Vagina (tissue), 2 donors: Measurements from ENCODE around the gene MRPS34. TPM values are rescaled to one million over a fixed set of nuclear protein-coding genes. Genes with fewer than 3 reads are reported as not detected.
A peak's percentile ranks its signal among the peaks of the same experiment; 100 is the strongest.

Experiments
- DNase-seq, 2 donors: peaks; one replicate each; pipeline ENCODE4 v3.0.0-alpha.2; 2017; ENCODE audit errors: extremely low spot score in 2 of 2
- H3K27ac ChIP-seq: fragments of 200-600 bp; sonication (generic); one replicate; pipeline ENCODE4 v1.5.1; 2019
- H3K27me3 ChIP-seq: fragments of 200-600 bp; sonication (generic); one replicate; pipeline ENCODE4 v1.5.1; 2019
- H3K36me3 ChIP-seq, 2 donors: fragments of 200-600 bp; sonication (generic); one replicate each; pipeline ENCODE4 v1.5.1; 2017 to 2019
- H3K4me1 ChIP-seq: fragments of 200-600 bp; sonication (generic); one replicate; pipeline ENCODE4 v1.5.1; 2019
- H3K4me3 ChIP-seq, 2 donors: fragments of 200-600 bp; sonication (generic); 1 replicate in 1 of 2; 2 replicates in 1 of 2; pipeline ENCODE4 v1.5.1; 2016 to 2019
- H3K9me3 ChIP-seq: fragments of 200-600 bp; sonication (generic); one replicate; pipeline ENCODE4 v1.5.1; 2019
- CTCF ChIP-seq, 3 experiments: fragments of 450-650 bp in 2 of 3; fragments of 200-600 bp in 1 of 3; sonication (generic) in 1 of 3; IDR thresholded peaks; one replicate each; pipeline ENCODE4 v1.5.1; 2017 to 2019; ENCODE audit warnings: antibody characterized with exemption in 3 of 3, mild to moderate bottlenecking in 2 of 3, moderate library complexity in 2 of 3
- POLR2A ChIP-seq, 2 donors: fragments of 450-650 bp; IDR thresholded peaks; one replicate each; pipeline ENCODE4 v1.6.1; 2017; ENCODE audit warnings: antibody characterized with exemption in 2 of 2, mild to moderate bottlenecking in 2 of 2, moderate library complexity in 2 of 2
- POLR2AphosphoS5 ChIP-seq, 2 donors: sonication (generic); formaldehyde crosslinking; IDR thresholded peaks; one replicate each; pipeline ENCODE4 v1.9.0; 2017; ENCODE audit warnings: antibody characterized with exemption in 2 of 2, mild to moderate bottlenecking in 2 of 2, low read depth in 1 of 2; ENCODE audit not compliant: insufficient read depth in 1 of 2
- intact Hi-C: fragments of 100-400 bp; cut with DNase I; formaldehyde crosslinking; loops from one replicate; pipeline ENCODE4 v1.15.1; 2023
- microRNA-seq: library from miRNA; unstranded; fragments of <30 nt; microRNA quantifications from one replicate; pipeline ENCODE4, GENCODE V29; 2017; ENCODE audit warnings: borderline number of aligned reads, borderline replicate concordance
- small RNA-seq: library from RNA; depleted of rRNA; stranded (forward); fragments of <200 nt; gene quantifications from one replicate; pipeline ENCODE3, GENCODE V24; 2016
- total RNA-seq: library from RNA; depleted of rRNA; stranded (reverse); fragments of >200 nt; gene quantifications from one replicate; pipeline ENCODE4 v1.2.3, GENCODE V29; 2016

Gene MRPS34
- total RNA-seq, 1 donor from 2014 or later: 89.6 TPM

- peaks cover 15% of the 10 kb centered on the region for H3K4me1 ChIP-seq
- peaks cover 0 to 49% of the 10 kb centered on the region in 2 donors for H3K36me3 ChIP-seq
- no peak for DNase-seq
- H3K27me3 ChIP-seq: no peaks in the 10 kb centered on the region
- H3K4me3 ChIP-seq: no peak overlapping the region
- no peak overlapping the region for H3K27ac ChIP-seq
- no peak for TF ChIP-seq POLR2A (IDR thresholded peaks at IDR 0.05)
- TF ChIP-seq CTCF (IDR thresholded peaks at IDR 0.05): no peak
- no peak for TF ChIP-seq POLR2AphosphoS5 (IDR thresholded peaks at IDR 0.05; ENCODE audit: insufficient read depth in 1 of 2, low read depth in 1 of 2)
- H3K9me3 ChIP-seq: no peaks in the 10 kb centered on the region
- intact Hi-C loops: no loop called here
Measured at GRCh38 chr16:1727651-1728624, 45.0 kb downstream of the MRPS34 start.

- Histone ChIP-seq H3K36me3 (peaks cover 0 to 39% of the 10 kb centered on the region in 2 donors), H3K27ac (no peak overlapping the region), H3K4me1 (peaks cover 25% of the 10 kb centered on the region), H3K9me3 (no peaks in the 10 kb centered on the region), H3K27me3 (no peaks in the 10 kb centered on the region), H3K4me3 (no peak overlapping the region)
- TF ChIP-seq CTCF (IDR thresholded peaks at IDR 0.05) (no peak), POLR2AphosphoS5 (IDR thresholded peaks at IDR 0.05; ENCODE audit: insufficient read depth in 1 of 2, low read depth in 1 of 2) (no peak), POLR2A (IDR thresholded peaks at IDR 0.05) (no peak)
- intact Hi-C loops: no loop called here
- DNase-seq: no peak
Measured at GRCh38 chr16:1726661-1727502, 46.1 kb downstream of the MRPS34 start.

- Histone ChIP-seq H3K9me3 (no peaks in the 10 kb centered on the region), H3K4me3 (no peak overlapping the region), H3K4me1 (peaks cover 35% of the 10 kb centered on the region), H3K27me3 (no peaks in the 10 kb centered on the region), H3K36me3 (peaks cover 0 to 29% of the 10 kb centered on the region in 2 donors), H3K27ac (no peak overlapping the region)
- no peak for TF ChIP-seq POLR2A (IDR thresholded peaks at IDR 0.05)
- no peak for TF ChIP-seq POLR2AphosphoS5 (IDR thresholded peaks at IDR 0.05; ENCODE audit: insufficient read depth in 1 of 2, low read depth in 1 of 2)
- TF ChIP-seq CTCF (IDR thresholded peaks at IDR 0.05): no peak
- intact Hi-C loops: no loop called here
- no peak for DNase-seq
Measured at GRCh38 chr16:1724491-1724890, 48.4 kb downstream of the MRPS34 start.

- H3K4me3 ChIP-seq: no peak overlapping the region
- DNase-seq: no peak
Measured at GRCh38 chr16:1723450-1724147, 49.3 kb downstream of the MRPS34 start.

More at GRCh38 chr16:1723450-1724147, 49.3 kb downstream of the MRPS34 start:
- Histone ChIP-seq H3K27ac (peak overlapping the region; percentile 70), H3K36me3 (peaks cover 0 to 20% of the 10 kb centered on the region in 2 donors), H3K27me3 (no peaks in the 10 kb centered on the region), H3K4me1 (peaks cover 35% of the 10 kb centered on the region), H3K9me3 (no peaks in the 10 kb centered on the region)
- TF ChIP-seq CTCF (IDR thresholded peaks at IDR 0.05) (peak in 1 of 3 experiments; percentile 56), POLR2AphosphoS5 (IDR thresholded peaks at IDR 0.05; ENCODE audit: insufficient read depth in 1 of 2, low read depth in 1 of 2) (peak in 1 of 2 donors; percentile 18), POLR2A (IDR thresholded peaks at IDR 0.05) (no peak)
- intact Hi-C loops: no loop called here

Small RNA genes lying within 50 kb of the gene (microRNA-seq; reads per million reads assigned to microRNA genes)
- not detected for gene MIR3177

Small RNA genes lying within 50 kb of the gene (small RNA-seq; reads per million reads assigned to genes)
- 0.26 reads per million for gene MIR3177

Other genes starting within 250 kb of the MRPS34 start
- 33.1 TPM for gene TMEM204, start 239.5 kb downstream of the MRPS34 start, total RNA-seq
- 29.2 TPM for gene IFT140, start 161.1 kb downstream of the MRPS34 start, total RNA-seq
- 13.8 TPM for gene CRAMP1, start 160.8 kb downstream of the MRPS34 start, total RNA-seq
- gene JPT2, start 94.9 kb downstream of the MRPS34 start, total RNA-seq: 19.9 TPM
- gene MAPK8IP3, start 66.9 kb downstream of the MRPS34 start, total RNA-seq: 44.9 TPM
- 96.0 TPM for gene NME3, start 1.6 kb downstream of the MRPS34 start, total RNA-seq
- 13.5 TPM for gene EME2, start 324 bp downstream of the MRPS34 start, total RNA-seq
- gene SPSB3, start 9.4 kb upstream of the MRPS34 start, total RNA-seq: 75.9 TPM
- 40.8 TPM for gene NUBP2, start 9.8 kb upstream of the MRPS34 start, total RNA-seq
- not detected for gene IGFALS, start 20.6 kb upstream of the MRPS34 start, total RNA-seq
- gene HAGH, start 53.7 kb upstream of the MRPS34 start, total RNA-seq: 71.5 TPM
- 53.5 TPM for gene FAHD1, start 54.1 kb upstream of the MRPS34 start, total RNA-seq
- not detected for gene MEIOB, start 99.0 kb upstream of the MRPS34 start, total RNA-seq
- gene HS3ST6, start 145.3 kb upstream of the MRPS34 start, total RNA-seq: 4.4 TPM
- 53.0 TPM for gene MSRB1, start 170.1 kb upstream of the MRPS34 start, total RNA-seq
- not detected for gene RPL3L, start 181.6 kb upstream of the MRPS34 start, total RNA-seq
- gene NDUFB10, start 186.4 kb upstream of the MRPS34 start, total RNA-seq: 132 TPM
- 3,117 TPM for gene RPS2, start 191.7 kb upstream of the MRPS34 start, total RNA-seq
- not detected for gene RNF151, start 193.7 kb upstream of the MRPS34 start, total RNA-seq
- 44.2 TPM for gene TBL3, start 198.9 kb upstream of the MRPS34 start, total RNA-seq
- 1.2 TPM for gene NOXO1, start 208.3 kb upstream of the MRPS34 start, total RNA-seq
- 11.5 TPM for gene GFER, start 211.1 kb upstream of the MRPS34 start, total RNA-seq
- gene SYNGR3, start 216.8 kb upstream of the MRPS34 start, total RNA-seq: 8.3 TPM
- 51.8 TPM for gene ZNF598, start 236.7 kb upstream of the MRPS34 start, total RNA-seq
- gene NPW, start 246.7 kb upstream of the MRPS34 start, total RNA-seq: not detected